CD8-positive, alpha-beta memory T cell (primary cell): Measurements from ENCODE around the gene C18orf63. TPM values are rescaled to one million over a fixed set of nuclear protein-coding genes. Genes with fewer than 3 reads are reported as not detected.
"Not testable (repeated sequence)": the region's sequence is repeated elsewhere in the genome, so short reads cannot be mapped to it uniquely, and the experiment has no call there.

Source experiments
- CTCF ChIA-PET: fragments of 350-600 bp; sonication (Branson Sonifier 250); formaldehyde crosslinking; loops from one replicate; lab custom pipeline; 2021; ENCODE audit warnings: antibody characterized with exemption; lab: Charles Lee
- POLR2A ChIA-PET: fragments of 350-600 bp; sonication (Branson Sonifier 250); formaldehyde crosslinking; loops from one replicate; lab custom pipeline; 2021; ENCODE audit warnings: antibody characterized with exemption; lab: Charles Lee
- DNase-seq, 5 donors: peaks; one replicate each; pipeline versions ENCODE4 v3.0.0 to v3.0.0-alpha.2; 2020 to 2022; ENCODE audit warnings: mixed read lengths in 1 of 5
- H3K27ac ChIP-seq: one replicate; pipeline ENCODE4 v1.7.0; 2013; ENCODE audit warnings: low read depth, mild to moderate bottlenecking, low read length, moderate library complexity
- H3K27me3 ChIP-seq: 2 replicates; pipeline ENCODE4 v1.7.0; 2013; ENCODE audit warnings: low read length, mild to moderate bottlenecking; ENCODE audit not compliant: insufficient read depth, poor library complexity, severe bottlenecking
- H3K36me3 ChIP-seq: 2 replicates; pipeline ENCODE4 v1.7.0; 2013; ENCODE audit warnings: mild to moderate bottlenecking, low read length, moderate library complexity; ENCODE audit not compliant: insufficient read depth
- H3K4me1 ChIP-seq: 2 replicates; pipeline ENCODE4 v1.7.0; 2013; ENCODE audit warnings: mild to moderate bottlenecking, low read length, moderate library complexity; ENCODE audit not compliant: insufficient read depth
- H3K4me3 ChIP-seq: 2 replicates; pipeline ENCODE4 v1.7.0; 2013; ENCODE audit warnings: mild to moderate bottlenecking, low read length
- H3K9me3 ChIP-seq: 2 replicates; pipeline ENCODE4 v1.7.0; 2013; ENCODE audit warnings: mild to moderate bottlenecking, low read length
- H3K27ac Mint-ChIP-seq, 8 donors: one replicate each; pipeline ENCODE4 v1.8.0; 2020 to 2021; ENCODE audit warnings: mixed read lengths in 8 of 8, mild to moderate bottlenecking in 6 of 8, inconsistent platforms in 3 of 8, moderate library complexity in 3 of 8
- H3K27me3 Mint-ChIP-seq, 2 donors: one replicate each; pipeline ENCODE4 v1.8.0; 2020 to 2021; ENCODE audit warnings: mixed read lengths in 2 of 2, mild to moderate bottlenecking in 1 of 2, moderate library complexity in 1 of 2
- H3K36me3 Mint-ChIP-seq, 3 donors: one replicate each; pipeline ENCODE4 v1.8.0; 2020 to 2021; ENCODE audit warnings: mixed read lengths in 3 of 3, inconsistent platforms in 1 of 3, mild to moderate bottlenecking in 1 of 3
- H3K4me1 Mint-ChIP-seq, 3 donors: one replicate each; pipeline ENCODE4 v1.8.0; 2020 to 2021; ENCODE audit warnings: mixed read lengths in 3 of 3, inconsistent platforms in 1 of 3, mild to moderate bottlenecking in 1 of 3
- H3K4me3 Mint-ChIP-seq, 7 donors: one replicate each; pipeline ENCODE4 v1.8.0; 2020 to 2021; ENCODE audit warnings: mixed read lengths in 7 of 7, mild to moderate bottlenecking in 6 of 7, moderate library complexity in 4 of 7, inconsistent platforms in 2 of 7
- H3K9me3 Mint-ChIP-seq, 5 donors: one replicate each; pipeline ENCODE4 v1.8.0; 2020 to 2022; ENCODE audit warnings: mixed read lengths in 5 of 5, mild to moderate bottlenecking in 3 of 5, moderate library complexity in 2 of 5, inconsistent platforms in 1 of 5
- polyA plus RNA-seq: library from polyadenylated mRNA; unstranded; fragments of 300-500 nt; fragmentation: Illumina TruSeq; gene quantifications from one replicate; pipeline ENCODE4 v1.2.3, GENCODE V29; 2021
- total RNA-seq, 2 experiments: library from RNA; stranded (reverse); gene quantifications; one replicate each; pipeline ENCODE4 v1.2.3, GENCODE V29; 2021

Gene C18orf63
- total and polyA plus RNA-seq, 3 experiments from 2014 or later = not detected

DNA sequence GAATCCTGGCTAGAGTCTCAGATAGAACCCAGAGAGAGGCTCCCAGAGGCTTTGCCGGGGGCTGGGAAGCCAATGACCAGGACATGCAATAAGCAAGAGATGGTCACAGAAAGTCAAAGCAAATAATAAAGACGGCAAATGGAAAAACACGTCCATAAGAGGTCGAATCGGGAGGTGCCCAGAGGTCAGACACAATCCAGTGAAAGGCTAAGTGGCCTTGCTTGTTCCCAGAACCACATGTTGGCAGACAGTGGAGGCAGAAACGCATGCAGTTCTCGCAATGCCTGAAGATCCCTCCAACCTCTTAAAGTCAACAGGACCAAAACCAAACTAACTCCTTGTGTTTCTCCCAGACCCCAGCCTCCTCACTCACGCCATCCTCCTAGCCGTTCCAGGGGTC lies 26.9 kb upstream of the C18orf63 start:
- no peak overlapping the region for H3K27ac ChIP-seq
- no peak overlapping the region for H3K4me3 ChIP-seq
- peak overlapping the region in 2 of 7 donors; percentile 80 to 82 for H3K4me3 Mint-ChIP-seq
- no peak for DNase-seq
- peaks cover 20 to 26% (median 24%) of the 10 kb centered on the region in 3 donors for H3K4me1 Mint-ChIP-seq
- H3K27me3 Mint-ChIP-seq = no peaks in the 10 kb centered on the region
- ChIA-PET POLR2A (no interaction called here), CTCF (no interaction called here)
- H3K27me3 ChIP-seq = no peaks in the 10 kb centered on the region
- no peaks in the 10 kb centered on the region for H3K36me3 ChIP-seq
- peak overlapping the region in 1 of 8 donors; percentile 3 for H3K27ac Mint-ChIP-seq
- H3K4me1 ChIP-seq = peaks cover 12% of the 10 kb centered on the region
- no peaks in the 10 kb centered on the region for H3K9me3 Mint-ChIP-seq
- H3K9me3 ChIP-seq = no peaks in the 10 kb centered on the region
- peaks cover 0 to 6% (median 5%) of the 10 kb centered on the region in 3 donors for H3K36me3 Mint-ChIP-seq

GRCh38 chr18:74289137-74289536 lies 26.5 kb upstream of the C18orf63 start:
- H3K36me3 Mint-ChIP-seq = peaks cover 0 to 6% (median 5%) of the 10 kb centered on the region in 3 donors
- no peaks in the 10 kb centered on the region for H3K27me3 Mint-ChIP-seq
- Histone ChIP-seq H3K4me3 (no peak overlapping the region), H3K36me3 (no peaks in the 10 kb centered on the region), H3K9me3 (no peaks in the 10 kb centered on the region), H3K4me1 (peaks cover 12% of the 10 kb centered on the region), H3K27me3 (no peaks in the 10 kb centered on the region), H3K27ac (no peak overlapping the region)
- ChIA-PET CTCF (no interaction called here), POLR2A (no interaction called here)
- no peak for DNase-seq
- H3K9me3 Mint-ChIP-seq = no peaks in the 10 kb centered on the region
- H3K4me1 Mint-ChIP-seq = peaks cover 20 to 25% (median 24%) of the 10 kb centered on the region in 3 donors
- H3K27ac Mint-ChIP-seq = peak overlapping the region in 1 of 8 donors; percentile 24
- peak overlapping the region in 3 of 7 donors; percentile 24 to 82 (median 80) for H3K4me3 Mint-ChIP-seq

- no peaks in the 10 kb centered on the region for H3K9me3 Mint-ChIP-seq
- CTCF ChIA-PET = no interaction called here
- H3K27me3 Mint-ChIP-seq = no peaks in the 10 kb centered on the region
- H3K27ac ChIP-seq = no peak overlapping the region
- POLR2A ChIA-PET = no interaction called here
- H3K4me1 ChIP-seq = peaks cover 12% of the 10 kb centered on the region
- no peak overlapping the region for H3K27ac Mint-ChIP-seq
- no peaks in the 10 kb centered on the region for H3K36me3 ChIP-seq
- no peaks in the 10 kb centered on the region for H3K27me3 ChIP-seq
- H3K4me3 ChIP-seq = no peak overlapping the region
- DNase-seq = no peak
- peaks cover 0 to 6% (median 5%) of the 10 kb centered on the region in 3 donors for H3K36me3 Mint-ChIP-seq
- peak overlapping the region in 6 of 7 donors; percentile 22 to 92 (median 59) for H3K4me3 Mint-ChIP-seq
- H3K9me3 ChIP-seq = no peaks in the 10 kb centered on the region
- peaks cover 16 to 25% (median 24%) of the 10 kb centered on the region in 3 donors for H3K4me1 Mint-ChIP-seq
Measured at GRCh38 chr18:74290021-74290420, 25.6 kb upstream of the C18orf63 start.

- POLR2A ChIA-PET = no interaction called here
- H3K36me3 Mint-ChIP-seq = peaks cover 0 to 6% (median 5%) of the 10 kb centered on the region in 3 donors
- H3K4me1 Mint-ChIP-seq = peaks cover 16 to 25% (median 24%) of the 10 kb centered on the region in 3 donors
- H3K27ac ChIP-seq = peak overlapping the region; percentile 45
- peak overlapping the region in 4 of 7 donors; percentile 60 to 99 (median 95) for H3K4me3 Mint-ChIP-seq
- peak overlapping the region in 2 of 8 donors; percentile 6 to 56 for H3K27ac Mint-ChIP-seq
- no peaks in the 10 kb centered on the region for H3K9me3 ChIP-seq
- no peaks in the 10 kb centered on the region for H3K36me3 ChIP-seq
- H3K9me3 Mint-ChIP-seq = no peaks in the 10 kb centered on the region
- peaks cover 12% of the 10 kb centered on the region for H3K4me1 ChIP-seq
- DNase-seq = peak in 4 of 5 donors; percentile 1 to 50 (median 21)
- no peaks in the 10 kb centered on the region for H3K27me3 Mint-ChIP-seq
- CTCF ChIA-PET = no interaction called here
- no peaks in the 10 kb centered on the region for H3K27me3 ChIP-seq
- H3K4me3 ChIP-seq = peak overlapping the region; percentile 95
Measured at GRCh38 chr18:74290794-74291471, 24.7 kb upstream of the C18orf63 start.

- Mint-ChIP-seq H3K36me3 (peaks cover 0 to 6% (median 5%) of the 10 kb centered on the region in 3 donors), H3K27me3 (no peaks in the 10 kb centered on the region), H3K27ac (peak overlapping the region in 6 of 8 donors; percentile 40 to 97 (median 94)), H3K4me1 (peaks cover 15 to 25% (median 24%) of the 10 kb centered on the region in 3 donors), H3K4me3 (peak overlapping the region in 3 of 7 donors; percentile 92 to 99 (median 98)), H3K9me3 (no peaks in the 10 kb centered on the region)
- no peaks in the 10 kb centered on the region for H3K27me3 ChIP-seq
- H3K27ac ChIP-seq = peak overlapping the region; percentile 45
- peak in 1 of 5 donors; percentile 50 for DNase-seq
- no peaks in the 10 kb centered on the region for H3K36me3 ChIP-seq
- POLR2A ChIA-PET = no interaction called here
- H3K4me3 ChIP-seq = peak overlapping the region; percentile 95
- CTCF ChIA-PET = no interaction called here
- H3K4me1 ChIP-seq = peaks cover 12% of the 10 kb centered on the region
- no peaks in the 10 kb centered on the region for H3K9me3 ChIP-seq
Measured at GRCh38 chr18:74291472-74291770, 24.2 kb upstream of the C18orf63 start.

GRCh38 chr18:74291771-74292540 lies 23.7 kb upstream of the C18orf63 start, which contains the start of gene CYB5A:
Gene CYB5A, minus strand, starts transcription at chr18:74291963. Its CDS starts 88 bp downstream, at chr18:74291875.
- Mint-ChIP-seq H3K9me3 (no peaks in the 10 kb centered on the region), H3K27ac (peak within 1 kb of the TSS in 7 of 8 donors; percentile 66 to 97 (median 93)), H3K27me3 (no peaks in the 10 kb centered on the region), H3K4me3 (peak within 1 kb of the TSS in 4 of 7 donors; percentile 60 to 99 (median 95)), H3K36me3 (peaks cover 0 to 6% (median 5%) of the 10 kb centered on the region in 3 donors), H3K4me1 (peaks cover 12 to 25% (median 24%) of the 10 kb centered on the region in 3 donors)
- Histone ChIP-seq H3K36me3 (no peaks in the 10 kb centered on the region), H3K9me3 (no peaks in the 10 kb centered on the region), H3K4me3 (peak within 1 kb of the TSS; percentile 95), H3K4me1 (peaks cover 12% of the 10 kb centered on the region), H3K27me3 (no peaks in the 10 kb centered on the region), H3K27ac (peak within 1 kb of the TSS; percentile 45)
- CTCF ChIA-PET = no interaction called here
- DNase-seq = peak; percentile 98 to 99 (median 99)
- POLR2A ChIA-PET = no interaction called here

GRCh38 chr18:74292541-74292858 lies 23.1 kb upstream of the C18orf63 start:
- Mint-ChIP-seq H3K27me3 (no peaks in the 10 kb centered on the region), H3K4me1 (peaks cover 8 to 24% (median 21%) of the 10 kb centered on the region in 3 donors), H3K4me3 (peak overlapping the region in 3 of 7 donors; percentile 92 to 99 (median 98)), H3K27ac (peak overlapping the region in 6 of 8 donors; percentile 26 to 97 (median 88)), H3K36me3 (peaks cover 0 to 6% (median 5%) of the 10 kb centered on the region in 3 donors), H3K9me3 (no peaks in the 10 kb centered on the region)
- peak overlapping the region; percentile 25 for H3K27ac ChIP-seq
- H3K4me3 ChIP-seq = peak overlapping the region; percentile 95
- no peaks in the 10 kb centered on the region for H3K9me3 ChIP-seq
- H3K36me3 ChIP-seq = no peaks in the 10 kb centered on the region
- H3K4me1 ChIP-seq = peaks cover 12% of the 10 kb centered on the region
- ChIA-PET POLR2A (no interaction called here), CTCF (no interaction called here)
- no peaks in the 10 kb centered on the region for H3K27me3 ChIP-seq
- no peak for DNase-seq

DNA sequence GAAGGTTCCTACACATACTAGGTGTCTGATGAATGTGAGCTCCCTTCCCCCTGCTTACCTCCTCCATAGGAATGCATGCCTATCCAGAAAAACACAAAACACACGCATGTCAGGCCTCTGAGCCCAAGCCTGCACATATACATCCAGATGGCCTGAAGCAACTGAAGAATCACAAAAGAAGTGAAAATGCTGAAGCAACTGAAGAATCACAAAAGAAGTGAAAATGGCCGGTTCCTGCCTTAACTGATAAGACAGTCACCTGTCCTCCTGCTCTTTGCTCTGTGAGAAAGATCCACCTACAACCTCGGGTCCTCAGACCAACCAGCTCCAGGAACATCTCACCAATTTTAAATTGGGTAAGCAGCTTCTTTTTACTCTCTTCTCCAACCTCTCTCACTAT lies 22.7 kb upstream of the C18orf63 start:
- CTCF ChIA-PET, H3K27me3 Mint-ChIP-seq, POLR2A ChIA-PET, H3K27me3 ChIP-seq, H3K4me3 ChIP-seq, DNase-seq, H3K36me3 ChIP-seq, H3K36me3 Mint-ChIP-seq, H3K27ac ChIP-seq, H3K9me3 ChIP-seq, H3K9me3 Mint-ChIP-seq: not testable (repeated sequence)
- H3K4me1 ChIP-seq = peaks cover 12% of the 10 kb centered on the region
- Mint-ChIP-seq H3K4me3 (peak overlapping the region in 3 of 7 donors; percentile 92 to 99 (median 98)), H3K4me1 (peaks cover 7 to 20% (median 17%) of the 10 kb centered on the region in 3 donors), H3K27ac (peak overlapping the region in 6 of 8 donors; percentile 7 to 48 (median 32))
